GM15510 (cell line): ENCODE measurements around the gene MGP.

Experiments used
- POLR2A ChIP-seq: IDR thresholded peaks from 3 replicates; pipeline ENCODE4 v1.6.1; 2011; ENCODE audit warnings: borderline replicate concordance; ENCODE audit not compliant: insufficient read length; ENCODE audit errors: extremely low read depth

The MGP gene

DNA sequence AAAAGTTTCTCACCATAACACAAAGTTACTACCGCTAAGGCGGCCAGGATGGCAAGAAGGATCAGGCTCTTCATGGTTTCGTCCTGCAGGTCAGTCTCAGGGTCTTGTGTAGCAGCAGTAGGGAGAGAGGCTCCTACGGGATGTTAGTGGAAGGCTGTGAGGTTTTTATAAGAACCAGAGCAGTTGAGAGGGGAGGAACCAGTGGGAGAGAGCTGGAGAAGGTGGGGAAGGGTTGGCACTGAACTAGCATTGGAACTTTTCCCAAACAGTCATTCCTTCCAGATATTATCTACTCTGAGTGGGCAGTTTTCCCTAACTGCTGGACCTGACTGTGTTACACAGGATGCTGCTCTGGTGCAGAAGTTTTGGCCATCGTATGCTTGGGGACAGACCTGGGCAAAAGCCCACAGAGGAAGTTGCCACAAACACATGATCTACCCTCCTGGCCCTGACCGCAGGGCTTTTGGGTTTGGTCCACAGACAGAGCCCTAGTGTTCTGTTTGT lies at the start of gene MGP:
Gene MGP (minus strand): TSS at position 137 of the 504 bp plus-strand sequence. CDS start 63 bp downstream, at position 74.
- TF ChIP-seq POLR2A: no peak

DNA sequence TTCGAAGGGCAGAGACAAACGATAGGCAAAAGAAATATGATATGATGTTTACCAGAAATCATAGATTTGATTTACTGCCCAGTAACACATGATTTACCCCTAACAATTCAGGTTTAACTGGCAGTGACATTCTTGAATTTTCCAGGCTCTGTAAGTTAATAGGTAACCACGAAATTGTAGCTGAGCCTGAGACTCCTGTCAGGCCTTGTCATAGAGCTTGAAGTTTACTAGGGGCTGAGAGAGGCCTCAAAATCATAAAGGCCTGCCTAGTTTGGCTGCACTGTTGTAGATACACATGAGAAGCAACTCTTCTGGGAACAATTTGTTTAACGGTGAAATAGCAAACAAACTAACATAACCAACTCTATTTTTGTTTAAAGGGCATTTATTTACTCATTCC lies 49.4 kb upstream of the MGP start:
- no peak for TF ChIP-seq POLR2A

DNA sequence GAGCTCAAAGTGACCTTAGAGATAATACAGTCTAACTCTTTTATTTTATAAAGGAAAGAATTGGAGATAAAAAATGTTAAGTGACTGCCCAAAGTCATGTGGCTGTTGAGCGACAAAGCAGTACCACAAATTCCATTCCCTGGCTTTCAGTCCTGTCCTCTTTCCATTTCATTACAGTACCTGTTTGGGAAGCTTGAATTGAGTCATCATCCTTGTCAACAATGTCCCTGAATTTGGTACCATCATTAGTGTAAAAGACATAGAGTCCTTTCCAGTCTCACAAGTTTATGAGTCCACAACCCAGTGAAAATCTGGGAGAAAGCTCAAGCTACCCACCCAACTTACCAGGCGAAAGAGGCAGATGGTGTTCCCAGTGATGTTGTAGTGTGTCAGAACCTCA lies 48.9 kb upstream of the MGP start:
- TF ChIP-seq POLR2A: no peak

DNA sequence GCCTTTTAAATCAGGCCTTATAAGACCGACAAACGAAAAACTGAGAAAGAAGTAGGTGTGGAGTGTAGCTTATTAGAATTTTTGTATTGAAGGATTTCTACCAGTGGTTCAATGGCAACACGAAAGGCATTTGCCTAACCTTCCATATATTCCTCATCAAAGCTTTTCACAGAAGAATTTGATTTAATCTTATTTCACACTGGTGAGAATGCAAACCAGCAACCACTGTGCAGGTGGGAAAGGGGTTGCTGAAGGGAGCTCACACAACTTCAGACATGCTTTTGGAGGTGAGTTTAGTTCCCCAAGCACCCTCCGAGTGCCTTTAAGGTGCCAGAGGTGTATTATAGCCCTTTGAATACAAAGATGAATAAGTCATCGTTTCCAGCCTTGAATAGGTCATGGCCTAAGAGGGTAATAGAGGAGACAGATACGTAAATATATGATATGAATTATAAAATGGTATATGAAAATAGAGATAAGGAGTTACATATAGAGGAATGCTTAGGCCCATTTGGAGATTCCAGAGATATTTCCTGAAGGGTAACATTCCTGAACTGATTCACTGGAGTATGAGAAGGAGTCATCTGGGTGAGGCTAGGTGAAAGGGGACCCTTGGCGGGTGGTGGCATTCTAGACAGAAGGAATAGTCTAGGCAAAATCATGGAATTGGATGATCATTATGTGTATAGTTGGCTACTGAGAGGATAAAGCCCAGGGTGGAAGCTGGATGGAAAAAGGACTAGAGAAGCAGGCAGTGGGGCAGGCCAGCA lies 46.3 kb upstream of the MGP start:
- TF ChIP-seq POLR2A: no peak

DNA sequence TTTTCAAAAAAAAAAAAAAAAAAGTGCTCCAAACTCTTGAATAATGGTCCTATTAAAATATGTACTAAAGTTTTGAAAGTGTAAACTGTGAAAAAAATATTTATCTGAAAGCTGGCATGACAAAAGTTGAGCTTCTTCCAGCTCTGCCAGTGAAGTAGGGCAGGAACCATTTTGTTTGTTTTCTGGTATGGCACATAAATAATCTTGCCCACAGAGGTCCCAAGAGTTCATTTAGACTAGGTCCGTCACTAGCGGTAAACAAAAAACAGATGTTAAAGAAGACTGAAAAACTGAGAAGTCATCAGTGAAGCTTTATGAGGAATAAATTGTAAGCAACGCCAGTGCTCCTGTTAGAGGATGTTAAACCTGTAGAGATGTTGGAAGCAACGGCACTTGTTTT lies 45.7 kb upstream of the MGP start:
- TF ChIP-seq POLR2A: no peak

DNA sequence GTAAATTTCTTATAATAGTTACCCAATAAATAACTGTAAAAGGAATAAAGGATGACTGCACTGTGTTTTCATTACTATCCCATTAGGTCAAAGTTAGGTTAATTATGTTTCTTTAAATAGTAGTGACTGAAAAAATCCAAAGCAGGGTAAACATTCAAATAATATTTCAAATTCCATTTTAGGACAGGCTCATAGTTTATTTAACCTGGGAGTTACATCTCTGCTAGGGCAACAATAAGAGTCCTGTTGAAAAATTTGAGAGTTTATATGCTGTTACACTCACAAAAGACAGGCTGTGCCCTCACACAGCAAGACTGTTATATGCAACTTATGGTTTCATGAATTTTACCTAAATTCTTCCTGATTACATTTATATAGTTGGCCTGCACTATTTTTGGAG lies 44.6 kb upstream of the MGP start:
- no peak for TF ChIP-seq POLR2A

DNA sequence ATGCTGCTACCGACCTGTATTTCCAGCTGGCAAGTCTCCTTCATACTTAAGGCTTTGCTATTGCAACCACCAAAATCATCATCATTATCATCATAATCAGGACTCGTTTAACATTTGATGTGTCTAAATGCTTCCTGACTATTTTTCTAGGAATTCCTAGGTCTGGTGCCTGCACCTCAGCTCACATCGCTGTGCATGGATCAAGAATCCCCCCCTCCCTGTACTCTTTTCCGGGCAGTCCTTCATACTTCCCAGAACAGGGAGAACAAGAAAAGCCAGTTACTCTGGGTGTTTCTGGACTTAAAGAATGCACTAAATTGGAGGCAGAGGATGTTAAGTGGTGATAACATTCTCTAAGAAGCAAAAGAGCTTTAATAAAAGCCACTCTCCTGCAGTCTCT lies 43.3 kb upstream of the MGP start:
- TF ChIP-seq POLR2A: no peak

DNA sequence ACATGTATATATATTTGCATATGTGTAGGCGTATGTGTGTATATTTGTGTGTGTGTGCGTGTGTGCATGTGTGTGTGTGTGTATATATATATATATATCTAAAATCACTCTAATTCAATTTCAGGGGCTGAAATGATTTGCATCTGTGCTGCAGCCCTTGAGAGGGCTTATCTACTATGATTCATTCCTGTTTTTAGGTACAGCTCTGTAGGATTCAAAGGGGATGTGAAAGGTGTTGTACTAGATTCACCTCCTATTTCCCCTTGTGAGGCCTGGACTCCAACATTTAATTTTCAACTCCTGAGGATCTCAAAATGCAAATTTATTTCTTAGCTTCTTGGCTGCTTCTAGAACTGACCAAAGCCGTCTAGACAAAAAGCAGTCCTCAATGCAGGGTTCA lies 41.6 kb upstream of the MGP start:
- no peak for TF ChIP-seq POLR2A

DNA sequence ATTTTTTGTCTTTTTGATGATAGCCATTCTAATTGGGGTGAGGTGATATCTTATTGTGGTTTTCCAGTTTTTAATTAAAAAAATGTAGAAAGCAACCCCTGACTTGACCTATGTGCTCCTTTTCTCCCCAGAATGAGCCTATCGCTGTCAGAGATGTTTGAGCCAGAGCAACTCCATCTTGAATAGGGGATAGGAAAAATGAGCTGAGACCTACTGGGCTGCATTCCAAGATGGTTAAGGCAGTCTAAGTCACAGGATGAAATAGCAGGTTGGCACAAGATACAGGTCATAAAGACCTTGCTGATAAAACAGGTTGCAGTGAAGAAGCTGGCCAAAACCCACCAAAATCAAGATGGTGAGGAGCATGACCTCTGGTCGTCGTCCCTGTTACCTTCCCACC lies 38.9 kb upstream of the MGP start:
- TF ChIP-seq POLR2A: no peak

DNA sequence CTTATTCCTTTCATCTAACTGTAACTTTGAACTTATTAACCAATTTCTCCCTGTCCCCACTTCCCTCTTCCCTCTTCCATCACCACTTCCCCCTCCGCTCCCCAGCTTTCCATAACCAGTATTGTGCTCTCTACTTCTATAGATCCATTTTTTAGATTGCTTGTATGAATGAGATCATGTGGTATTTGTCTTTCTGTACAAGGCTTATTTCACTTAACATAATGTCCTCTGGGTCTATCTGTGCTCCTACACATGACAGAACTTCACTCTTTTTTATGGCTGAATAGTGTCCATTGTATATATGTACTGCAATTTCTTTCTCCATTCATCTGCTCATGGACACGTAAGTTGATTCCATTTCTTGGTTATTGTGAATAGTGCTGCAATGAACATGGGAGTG lies 38.3 kb upstream of the MGP start:
- no peak for TF ChIP-seq POLR2A

DNA sequence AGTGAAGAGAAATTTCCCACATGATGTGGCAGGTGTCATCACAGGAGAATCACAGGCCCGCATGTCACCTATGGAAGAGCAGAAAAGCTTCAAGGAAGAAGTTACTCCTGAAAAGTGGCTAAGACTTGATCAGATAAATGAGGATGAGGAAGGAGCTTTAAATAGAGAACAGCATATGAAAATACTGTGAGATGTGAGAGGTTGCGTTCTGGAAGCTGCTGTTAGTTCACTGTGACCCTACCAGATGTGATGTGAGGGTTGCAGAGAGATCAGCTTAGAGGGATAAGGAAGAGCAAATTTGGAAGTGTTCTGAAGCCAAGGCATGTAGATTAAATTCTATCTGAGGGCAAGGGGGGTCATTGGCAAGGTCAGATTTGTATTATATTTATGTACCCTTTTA lies 35.6 kb upstream of the MGP start:
- TF ChIP-seq POLR2A: no peak

DNA sequence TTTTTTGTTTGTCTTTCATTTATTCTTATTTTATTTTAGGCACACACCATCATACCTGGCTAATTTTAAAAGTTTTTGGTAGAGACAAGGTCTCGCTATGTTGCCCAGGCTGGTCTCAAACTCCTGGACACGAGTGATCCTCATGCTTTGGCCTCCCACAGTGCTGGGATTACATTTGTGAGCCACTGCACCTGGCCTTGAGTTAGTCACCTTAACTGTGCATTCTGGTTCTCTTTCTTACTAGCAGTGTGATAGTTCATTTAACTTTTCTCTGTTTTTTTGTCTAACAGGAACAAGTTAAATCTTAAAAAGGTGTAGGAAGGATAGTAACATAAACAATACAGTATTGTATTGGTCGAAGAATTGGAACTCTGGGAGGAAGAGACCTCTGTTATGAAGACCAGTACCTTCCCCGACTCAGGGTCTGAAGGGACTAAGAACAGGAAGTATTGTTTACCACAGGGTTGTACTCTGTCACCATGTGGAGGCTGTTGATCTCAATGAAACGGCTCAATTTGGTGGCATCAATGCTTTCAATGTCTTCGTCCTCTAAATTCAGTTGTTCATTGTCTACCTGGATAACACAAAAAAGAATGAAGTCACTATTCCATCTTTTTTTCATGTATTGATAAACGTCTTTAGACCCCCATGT lies 34.9 kb upstream of the MGP start:
- TF ChIP-seq POLR2A: no peak

DNA sequence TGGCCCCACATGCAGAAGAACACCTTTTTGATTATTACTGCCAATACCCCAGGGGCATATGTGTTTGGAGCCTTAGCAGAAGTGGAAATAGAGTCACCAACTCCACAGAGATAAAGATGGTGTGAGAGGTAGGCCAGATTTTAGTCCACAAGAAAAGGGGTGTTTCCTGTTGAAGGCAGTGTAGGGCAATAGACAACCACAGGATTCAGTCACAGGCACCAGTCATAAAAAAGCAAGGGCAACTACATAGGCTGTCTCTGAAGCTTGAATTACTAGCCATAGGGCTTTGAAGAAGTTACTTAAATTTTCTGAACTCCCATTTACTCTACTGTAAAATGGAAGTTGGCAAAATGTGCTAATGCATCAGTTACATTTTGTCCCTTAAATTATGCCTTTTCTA lies 33.8 kb upstream of the MGP start:
- TF ChIP-seq POLR2A: no peak

DNA sequence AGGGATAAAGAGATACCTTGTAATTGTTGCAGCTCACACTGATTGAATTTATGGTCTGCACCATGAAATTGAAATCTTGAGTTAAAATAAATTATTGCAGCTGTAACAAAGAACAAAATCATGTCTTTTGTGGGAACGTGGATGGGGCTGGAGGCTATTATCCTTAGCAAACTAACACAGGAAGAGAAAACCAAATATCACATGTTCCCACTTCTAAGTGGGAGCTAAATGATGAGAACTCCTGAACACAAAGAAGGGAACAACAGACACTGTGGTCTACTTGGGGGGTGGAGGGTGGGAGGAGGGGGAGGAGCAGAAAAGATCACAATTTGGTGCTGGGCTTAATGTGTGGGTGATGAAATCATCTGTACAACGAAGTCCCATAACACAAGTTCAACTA lies 30.1 kb upstream of the MGP start:
- no peak for TF ChIP-seq POLR2A

DNA sequence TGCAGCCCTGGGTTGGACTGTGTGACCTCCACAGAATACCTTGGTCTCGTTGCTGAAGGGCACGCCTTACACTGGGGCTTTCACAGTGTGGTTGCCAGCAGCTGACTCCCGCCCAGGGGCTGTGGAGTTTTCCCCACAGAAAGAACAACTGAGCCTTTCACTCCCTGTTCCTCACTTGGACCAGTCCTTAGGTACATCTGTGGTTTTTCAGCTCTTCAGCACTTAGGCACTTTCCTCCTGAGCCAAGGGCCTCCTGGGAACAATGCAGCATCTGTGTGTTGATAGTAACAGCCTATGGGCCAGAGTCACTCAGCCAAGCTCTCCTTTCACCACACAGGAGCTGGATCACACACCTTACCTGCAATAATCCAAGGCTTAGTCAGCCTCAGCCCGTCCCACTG lies 27.7 kb upstream of the MGP start:
- no peak for TF ChIP-seq POLR2A

DNA sequence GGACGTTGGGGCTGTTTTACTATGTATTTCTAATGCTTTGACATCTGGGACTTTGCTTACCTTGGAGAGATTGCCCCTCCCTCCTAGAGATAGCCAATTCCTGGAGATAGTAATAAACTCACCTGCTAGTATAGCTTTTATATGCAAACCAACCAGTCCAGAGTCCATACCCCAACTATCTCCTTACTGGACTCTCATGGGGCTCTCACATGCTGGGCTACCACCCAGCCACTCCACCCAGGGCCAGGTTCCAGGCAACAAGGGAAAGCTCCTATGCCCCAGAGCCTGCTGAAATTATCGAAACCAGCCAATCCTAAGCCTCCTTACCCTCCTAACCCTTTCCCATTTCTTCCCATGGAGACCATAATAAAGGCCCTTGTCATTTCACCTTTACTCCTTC lies 25.5 kb upstream of the MGP start:
- TF ChIP-seq POLR2A: no peak
